AG09309 (cell line): ENCODE data around the gene SCG3.

Source experiments
- DNase-seq: peaks from one replicate; pipeline ENCODE4 v3.0.0-alpha.2; 2010; ENCODE audit warnings: low read depth
- H3K4me3 ChIP-seq: 2 replicates; pipeline ENCODE4 v1.5.1; 2011; ENCODE audit warnings: mild to moderate bottlenecking, low read depth, low read length, moderate library complexity; ENCODE audit not compliant: control insufficient read depth
- CTCF ChIP-seq: IDR thresholded peaks from 2 replicates; pipeline ENCODE4 v1.5.1; 2011; ENCODE audit warnings: mild to moderate bottlenecking, low read depth, low read length, inconsistent platforms; ENCODE audit not compliant: insufficient read depth, control insufficient read depth; ENCODE audit errors: missing control alignments

SCG3 gene

GRCh38 chr15:51736069-51736468 lies 54.8 kb downstream of the SCG3 start:
- H3K4me3 ChIP-seq, result no peak overlapping the region
- DNase-seq, result no peak
- TF ChIP-seq CTCF, result no peak

- no peak for DNase-seq
- no peak for TF ChIP-seq CTCF
- peak overlapping the region; percentile 54 for H3K4me3 ChIP-seq
These were observed 55.6 kb downstream of the SCG3 start for GRCh38 chr15:51736751-51737521.

- peak within 1 kb of the TSS; percentile 54 for H3K4me3 ChIP-seq
- TF ChIP-seq CTCF, result no peak
- DNase-seq, result no peak
These were observed 56.4 kb downstream of the SCG3 start, which contains the start of gene LYSMD2 for GRCh38 chr15:51737522-51738305. TSS of gene LYSMD2 (minus strand) at chr15:51737655. CDS start at chr15:51737622, 33 bp downstream.

- H3K4me3 ChIP-seq, result no peak overlapping the region
- TF ChIP-seq CTCF, result no peak
These were observed 57.2 kb downstream of the SCG3 start for GRCh38 chr15:51738553-51738952.

GRCh38 chr15:51739061-51739712 lies 57.9 kb downstream of the SCG3 start:
- no peak for TF ChIP-seq CTCF
- DNase-seq, result no peak

More at GRCh38 chr15:51738553-51738952, 57.2 kb downstream of the SCG3 start:
- no peak for DNase-seq

GRCh38 chr15:51749307-51749706 lies 68.0 kb downstream of the SCG3 start:
- no peak for DNase-seq
- no peak overlapping the region for H3K4me3 ChIP-seq
- TF ChIP-seq CTCF, result no peak

More at GRCh38 chr15:51739061-51739712, 57.9 kb downstream of the SCG3 start:
- H3K4me3 ChIP-seq, result no peak overlapping the region
